Activated naive CD4-positive, alpha-beta T cell treated with anti-CD3 and anti-CD28 coated beads for 36 hours (primary cell): Measurements from ENCODE around the gene FAM83B. TPM values are rescaled to one million over a fixed set of nuclear protein-coding genes. Genes with fewer than 3 reads are reported as not detected.

Source experiments
- CTCF ChIA-PET: fragments of 350-600 bp; sonication (Branson Sonifier 250); formaldehyde crosslinking; loops from one replicate; lab custom pipeline; 2021; ENCODE audit warnings: antibody characterized with exemption; lab: Charles Lee
- DNase-seq: peaks from one replicate; pipeline ENCODE4 v3.0.0-alpha.2; 2020
- H3K27ac Mint-ChIP-seq: one replicate; pipeline ENCODE4 v1.8.0; 2021; ENCODE audit warnings: mild to moderate bottlenecking, mixed read lengths
- H3K27me3 Mint-ChIP-seq: one replicate; pipeline ENCODE4 v1.8.0; 2021; ENCODE audit warnings: low read depth, mixed read lengths
- H3K36me3 Mint-ChIP-seq: one replicate; pipeline ENCODE4 v1.8.0; 2021; ENCODE audit warnings: low read depth, mixed read lengths
- H3K4me1 Mint-ChIP-seq: one replicate; pipeline ENCODE4 v1.8.0; 2021; ENCODE audit warnings: low read depth, mixed read lengths
- H3K4me3 Mint-ChIP-seq: one replicate; pipeline ENCODE4 v1.8.0; 2021; ENCODE audit warnings: mild to moderate bottlenecking, moderate library complexity, mixed read lengths
- H3K9me3 Mint-ChIP-seq: one replicate; pipeline ENCODE4 v1.8.0; 2021; ENCODE audit warnings: mixed read lengths
- intact Hi-C: fragments of 100-400 bp; cut with micrococcal nuclease; formaldehyde crosslinking; loops from one replicate; pipeline ENCODE4 v1.15.1; 2023
- total RNA-seq, 2 experiments: library from RNA; stranded (reverse); gene quantifications; one replicate each; pipeline ENCODE4 v1.2.3, GENCODE V29; 2021

Gene FAM83B
- total RNA-seq, 2 experiments from 2014 or later, result not detected

DNA sequence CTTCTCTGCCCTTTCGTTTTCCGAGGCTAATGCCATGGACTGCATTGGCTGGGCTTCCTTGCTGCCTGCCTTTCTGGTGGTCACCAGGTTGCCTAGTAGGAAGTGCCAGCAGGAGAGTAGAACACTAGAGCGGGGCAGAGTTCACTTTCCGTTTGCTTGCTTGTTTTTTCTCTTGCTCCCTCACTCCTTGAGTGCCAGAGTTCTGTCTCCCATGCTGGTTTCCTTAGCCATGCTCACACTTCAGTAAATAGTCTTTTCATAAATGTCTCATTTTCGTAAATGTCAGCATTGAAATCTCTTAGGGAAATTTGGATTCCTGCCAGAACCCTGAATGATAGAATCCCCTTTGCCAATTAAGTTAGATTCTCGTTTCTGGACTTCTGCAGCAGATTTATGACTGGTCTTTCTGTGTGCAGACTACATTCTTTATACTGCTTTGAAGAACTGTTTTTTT lies 63.9 kb downstream of the FAM83B start:
- Mint-ChIP-seq H3K4me3 (no peak overlapping the region), H3K4me1 (no peaks in the 10 kb centered on the region), H3K27me3 (no peaks in the 10 kb centered on the region), H3K36me3 (no peaks in the 10 kb centered on the region), H3K9me3 (peaks cover 4% of the 10 kb centered on the region), H3K27ac (no peak overlapping the region)
- intact Hi-C loops, result no loop called here
- CTCF ChIA-PET, result no interaction called here
- DNase-seq, result no peak

DNA sequence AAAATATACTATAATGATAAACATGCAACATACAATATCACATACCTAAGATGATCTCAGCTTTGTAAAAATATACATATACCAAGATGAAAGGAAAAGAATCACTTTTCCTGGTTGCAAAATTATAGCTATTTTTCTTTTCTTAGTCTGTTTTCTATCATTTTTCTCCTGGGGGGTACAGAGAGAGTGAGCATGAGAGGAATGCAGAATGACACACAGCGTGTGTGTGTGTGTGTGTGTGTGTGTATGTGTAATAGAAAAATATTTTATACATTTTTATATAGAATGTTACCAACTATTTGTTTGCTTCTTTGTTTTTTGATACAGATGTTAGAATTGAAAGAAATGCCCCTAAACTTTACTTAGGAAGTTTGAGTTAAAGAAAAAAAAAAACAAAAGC lies 64.3 kb downstream of the FAM83B start:
- H3K27me3 Mint-ChIP-seq, result no peaks in the 10 kb centered on the region
- DNase-seq, result no peak
- no peaks in the 10 kb centered on the region for H3K36me3 Mint-ChIP-seq
- intact Hi-C loops, result no loop called here
- no peak overlapping the region for H3K4me3 Mint-ChIP-seq
- CTCF ChIA-PET, result no interaction called here
- H3K9me3 Mint-ChIP-seq, result peaks cover 6% of the 10 kb centered on the region
- H3K4me1 Mint-ChIP-seq, result no peaks in the 10 kb centered on the region
- no peak overlapping the region for H3K27ac Mint-ChIP-seq

DNA sequence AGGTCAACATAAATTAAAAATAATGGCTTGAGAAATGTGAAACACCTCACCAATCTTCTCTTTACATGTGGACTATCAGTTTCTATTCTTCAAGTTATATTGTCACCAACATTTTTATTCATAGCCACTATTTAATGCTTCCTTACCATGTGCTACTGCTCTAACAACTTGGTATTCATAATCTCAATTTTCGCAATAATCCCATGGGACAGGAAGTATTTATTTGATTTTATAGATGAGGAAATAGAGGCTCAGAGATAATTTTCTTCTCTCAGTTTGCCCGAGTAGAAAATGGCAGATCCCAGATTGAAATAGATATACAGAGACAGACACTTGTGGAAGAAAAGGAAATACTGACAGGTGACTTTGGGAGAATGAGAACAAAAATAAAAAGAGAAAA lies 66.6 kb downstream of the FAM83B start:
- Mint-ChIP-seq H3K4me3 (no peak overlapping the region), H3K36me3 (no peaks in the 10 kb centered on the region), H3K4me1 (no peaks in the 10 kb centered on the region), H3K9me3 (peaks cover 8% of the 10 kb centered on the region), H3K27me3 (no peaks in the 10 kb centered on the region), H3K27ac (no peak overlapping the region)
- intact Hi-C loops, result no loop called here
- no peak for DNase-seq
- CTCF ChIA-PET, result no interaction called here

DNA sequence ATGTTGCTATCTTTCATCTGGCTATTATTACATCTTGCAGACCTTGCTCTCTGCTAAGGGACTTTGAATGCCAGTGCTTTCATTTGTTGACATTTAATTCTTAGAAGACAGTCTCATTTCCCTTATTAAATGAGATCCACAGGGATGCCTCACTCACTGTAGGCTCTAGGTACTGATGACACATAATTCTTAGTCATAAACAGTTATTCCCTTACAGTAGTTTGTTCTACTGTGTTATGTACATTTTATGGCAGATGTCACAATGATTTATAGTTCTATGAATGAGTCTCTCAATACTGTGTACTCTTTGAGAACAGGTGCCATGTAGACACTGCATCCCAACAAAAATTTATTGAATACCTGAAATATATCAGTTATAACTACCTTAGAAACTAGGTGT lies 70.3 kb downstream of the FAM83B start:
- no peak for DNase-seq
- CTCF ChIA-PET, result no interaction called here

DNA sequence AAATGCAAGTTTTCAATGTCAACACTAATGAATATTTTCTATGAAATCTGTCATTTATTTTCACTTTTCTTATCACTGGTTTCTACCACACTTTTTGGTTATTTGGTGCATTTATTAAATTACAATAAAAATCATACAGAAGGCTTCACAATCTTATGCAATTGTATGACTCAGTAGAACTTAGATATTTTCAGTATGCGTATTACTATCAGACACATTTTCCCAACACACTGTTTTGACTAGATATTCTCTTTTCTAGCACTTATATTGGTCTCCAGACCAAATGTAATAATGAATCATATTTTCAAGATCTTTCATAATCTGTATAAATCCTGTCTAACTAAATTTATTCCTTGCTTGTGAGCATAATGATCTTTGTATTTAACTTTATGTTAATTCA lies 74.1 kb downstream of the FAM83B start:
- H3K4me1 Mint-ChIP-seq, result no peaks in the 10 kb centered on the region
- no peak overlapping the region for H3K4me3 Mint-ChIP-seq
- H3K36me3 Mint-ChIP-seq, result no peaks in the 10 kb centered on the region
- DNase-seq, result no peak
- intact Hi-C loops, result no loop called here
- H3K9me3 Mint-ChIP-seq, result peaks cover 5% of the 10 kb centered on the region
- no peaks in the 10 kb centered on the region for H3K27me3 Mint-ChIP-seq
- CTCF ChIA-PET, result no interaction called here
- H3K27ac Mint-ChIP-seq, result no peak overlapping the region

More for the DNA sequence above, 70.3 kb downstream of the FAM83B start:
- Mint-ChIP-seq H3K9me3 (peaks cover 8% of the 10 kb centered on the region), H3K4me3 (no peak overlapping the region), H3K4me1 (no peaks in the 10 kb centered on the region), H3K36me3 (no peaks in the 10 kb centered on the region), H3K27ac (no peak overlapping the region), H3K27me3 (no peaks in the 10 kb centered on the region)
- intact Hi-C loops, result no loop called here

DNA sequence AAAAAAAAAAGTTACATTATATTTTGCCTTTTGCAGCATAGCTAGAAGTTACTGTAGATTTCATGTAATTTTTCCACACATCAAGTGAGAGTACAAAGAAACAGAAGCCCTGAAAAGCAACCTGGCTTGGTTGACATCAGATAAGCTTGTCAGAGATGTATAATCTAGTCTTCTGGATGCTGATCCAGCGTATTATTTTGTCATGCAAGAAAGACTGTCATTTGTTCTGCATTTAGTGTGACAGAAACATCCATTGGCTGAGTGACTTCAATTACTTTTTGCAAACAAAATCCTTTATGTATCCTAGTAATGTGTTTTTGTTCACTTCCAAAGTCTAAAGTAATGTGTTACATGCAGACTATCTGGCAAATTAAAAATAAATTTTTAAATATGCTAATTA lies 75.3 kb downstream of the FAM83B start:
- no peaks in the 10 kb centered on the region for H3K36me3 Mint-ChIP-seq
- H3K4me1 Mint-ChIP-seq, result no peaks in the 10 kb centered on the region
- DNase-seq, result no peak
- CTCF ChIA-PET, result no interaction called here
- H3K9me3 Mint-ChIP-seq, result peaks cover 1% of the 10 kb centered on the region
- intact Hi-C loops, result no loop called here
- no peak overlapping the region for H3K27ac Mint-ChIP-seq
- H3K27me3 Mint-ChIP-seq, result no peaks in the 10 kb centered on the region
- no peak overlapping the region for H3K4me3 Mint-ChIP-seq

DNA sequence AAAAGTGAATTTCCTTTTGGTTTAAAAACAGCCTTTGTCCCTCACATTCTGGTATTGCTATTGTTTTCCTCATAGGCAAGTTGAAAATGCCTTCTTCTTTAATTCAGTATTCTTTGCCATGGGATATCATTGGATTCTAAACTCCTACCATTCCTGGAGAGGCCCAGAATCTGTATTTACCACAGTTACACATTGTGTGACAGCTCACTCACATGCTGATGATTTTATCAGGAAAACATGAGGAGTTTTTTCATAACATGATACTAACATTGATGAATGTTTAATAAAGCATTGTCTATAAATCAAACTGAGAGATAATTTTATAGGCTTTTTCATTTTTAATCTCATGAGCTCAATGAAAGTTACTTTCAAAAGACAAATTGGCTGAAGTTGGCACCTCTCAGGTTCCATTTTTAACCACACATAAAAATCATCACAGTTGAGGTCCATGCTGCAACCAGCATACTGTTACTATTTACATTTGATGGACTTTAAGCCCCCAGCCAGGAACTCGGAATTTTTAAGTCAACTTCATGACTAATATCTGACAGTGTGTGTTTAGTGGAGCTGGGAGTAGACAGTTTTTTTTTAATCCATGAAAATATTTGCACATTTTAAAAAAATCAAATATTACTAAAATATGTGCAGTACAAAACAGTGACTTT lies 82.8 kb downstream of the FAM83B start:
- peaks cover 20% of the 10 kb centered on the region for H3K9me3 Mint-ChIP-seq
- intact Hi-C loops, result no loop called here
- H3K36me3 Mint-ChIP-seq, result no peaks in the 10 kb centered on the region
- H3K27me3 Mint-ChIP-seq, result no peaks in the 10 kb centered on the region
- no peaks in the 10 kb centered on the region for H3K4me1 Mint-ChIP-seq
- no peak overlapping the region for H3K27ac Mint-ChIP-seq
- CTCF ChIA-PET, result no interaction called here
- no peak for DNase-seq
- H3K4me3 Mint-ChIP-seq, result no peak overlapping the region

DNA sequence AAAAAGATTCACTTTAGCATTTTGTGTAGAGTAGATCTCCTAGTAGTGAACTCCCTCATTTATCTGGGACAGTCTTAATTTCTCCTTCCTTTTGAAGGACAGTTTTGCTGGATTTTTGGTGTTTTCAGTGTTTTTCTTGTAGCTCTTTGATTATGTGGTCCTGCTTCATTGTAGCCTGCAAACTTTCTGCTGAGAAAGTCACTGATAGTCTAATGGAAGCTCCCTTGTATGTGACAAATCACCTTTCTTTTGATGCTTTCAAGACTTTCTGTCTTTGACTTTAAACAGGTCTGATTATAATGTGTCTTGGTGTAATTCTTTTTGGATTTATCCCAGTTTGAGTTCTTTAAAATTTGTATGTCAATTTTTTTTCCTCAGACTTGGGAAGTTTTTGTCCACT lies 86.1 kb downstream of the FAM83B start:
- H3K4me3 Mint-ChIP-seq, result no peak overlapping the region
- no peak overlapping the region for H3K27ac Mint-ChIP-seq
- DNase-seq, result no peak
- H3K27me3 Mint-ChIP-seq, result no peaks in the 10 kb centered on the region
- H3K4me1 Mint-ChIP-seq, result no peaks in the 10 kb centered on the region
- CTCF ChIA-PET, result no interaction called here
- no peaks in the 10 kb centered on the region for H3K36me3 Mint-ChIP-seq
- H3K9me3 Mint-ChIP-seq, result peaks cover 19% of the 10 kb centered on the region
- intact Hi-C loops, result no loop called here

DNA sequence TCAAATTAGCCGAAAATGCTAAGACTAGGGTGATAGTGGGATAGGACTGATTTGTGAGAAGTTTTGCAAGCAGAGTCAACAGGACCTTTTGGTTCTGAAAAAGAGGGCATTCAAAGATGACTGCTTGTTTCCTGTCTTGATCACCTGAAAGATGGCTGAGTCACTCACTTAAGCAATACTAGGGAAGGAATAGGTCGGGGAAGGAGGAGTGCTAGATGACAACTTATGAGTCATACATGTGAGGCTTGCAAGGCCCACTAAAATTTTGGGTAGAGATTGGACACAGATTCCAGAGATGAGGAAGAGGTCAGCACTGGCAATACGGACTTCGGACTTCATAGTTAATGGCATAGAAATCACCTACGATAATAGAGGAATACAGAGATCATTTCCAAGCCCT lies 89.2 kb downstream of the FAM83B start:
- CTCF ChIA-PET, result no interaction called here
- DNase-seq, result no peak
- Mint-ChIP-seq H3K27ac (no peak overlapping the region), H3K9me3 (peaks cover 21% of the 10 kb centered on the region), H3K36me3 (no peaks in the 10 kb centered on the region), H3K4me3 (no peak overlapping the region), H3K4me1 (no peaks in the 10 kb centered on the region), H3K27me3 (no peaks in the 10 kb centered on the region)
- intact Hi-C loops, result no loop called here

DNA sequence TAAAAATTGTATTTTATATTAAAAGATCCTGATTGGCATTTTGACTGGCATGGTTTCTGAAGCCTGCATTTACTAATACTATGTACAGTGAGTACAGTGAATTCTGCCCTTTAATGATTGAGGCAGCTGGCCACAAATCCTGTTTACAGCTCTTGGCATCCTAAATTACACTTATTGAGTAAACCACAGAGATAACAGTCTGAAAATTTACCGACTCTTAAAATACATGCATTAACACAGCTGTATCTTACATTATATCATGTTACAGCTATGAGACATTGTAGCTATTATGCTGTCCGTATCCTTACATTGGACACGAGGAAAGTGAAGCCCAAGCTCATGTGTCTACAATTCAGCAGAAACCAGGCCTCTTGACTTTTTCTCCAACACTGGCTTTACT lies 90.8 kb downstream of the FAM83B start:
- Mint-ChIP-seq H3K36me3 (no peaks in the 10 kb centered on the region), H3K27ac (no peak overlapping the region), H3K4me1 (no peaks in the 10 kb centered on the region), H3K9me3 (peaks cover 18% of the 10 kb centered on the region), H3K4me3 (no peak overlapping the region), H3K27me3 (no peaks in the 10 kb centered on the region)
- intact Hi-C loops, result no loop called here
- CTCF ChIA-PET, result no interaction called here
- no peak for DNase-seq

DNA sequence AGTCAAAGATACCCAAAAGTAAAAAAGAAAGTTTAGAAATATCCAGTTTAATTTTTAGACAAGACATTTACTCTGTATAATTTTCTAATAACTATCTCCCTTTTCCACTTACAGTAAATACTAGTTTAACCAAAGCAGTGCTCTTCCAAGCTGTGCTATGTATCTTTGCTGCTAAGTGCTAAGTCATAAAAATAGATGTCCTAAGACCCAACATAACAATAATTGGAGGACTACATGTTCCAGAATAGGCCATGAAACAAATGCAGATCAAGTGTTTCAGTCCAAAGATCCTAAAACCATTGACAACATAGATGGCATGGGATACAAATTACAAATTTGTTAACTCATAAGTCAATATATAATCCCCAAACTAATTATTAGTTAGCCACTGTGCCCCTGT lies 111.1 kb downstream of the FAM83B start:
- no peak for DNase-seq
- Mint-ChIP-seq H3K4me3 (no peak overlapping the region), H3K36me3 (no peaks in the 10 kb centered on the region), H3K4me1 (no peaks in the 10 kb centered on the region), H3K27ac (no peak overlapping the region), H3K27me3 (no peaks in the 10 kb centered on the region), H3K9me3 (peaks cover 2% of the 10 kb centered on the region)
- intact Hi-C loops, result no loop called here
- CTCF ChIA-PET, result no interaction called here

DNA sequence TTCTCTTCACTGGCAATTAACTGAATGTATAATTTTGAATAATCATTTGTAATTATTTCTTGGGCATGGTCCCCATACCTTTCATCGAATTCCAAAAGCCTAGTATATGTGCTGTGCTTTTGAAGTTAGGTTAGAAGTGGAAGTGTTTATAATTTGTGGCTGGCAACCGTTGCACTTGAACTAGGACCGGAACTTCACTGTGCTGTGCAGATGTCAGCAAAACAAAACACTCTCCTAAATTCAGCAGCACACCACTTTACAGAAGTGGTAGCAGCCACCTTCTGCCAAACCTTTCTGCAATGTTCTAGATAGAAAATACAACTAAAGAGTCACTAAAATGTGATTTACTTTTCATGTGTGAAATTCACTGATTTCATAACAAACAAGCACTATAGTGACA lies 111.9 kb downstream of the FAM83B start:
- H3K4me3 Mint-ChIP-seq, result no peak overlapping the region
- no peaks in the 10 kb centered on the region for H3K36me3 Mint-ChIP-seq

DNA sequence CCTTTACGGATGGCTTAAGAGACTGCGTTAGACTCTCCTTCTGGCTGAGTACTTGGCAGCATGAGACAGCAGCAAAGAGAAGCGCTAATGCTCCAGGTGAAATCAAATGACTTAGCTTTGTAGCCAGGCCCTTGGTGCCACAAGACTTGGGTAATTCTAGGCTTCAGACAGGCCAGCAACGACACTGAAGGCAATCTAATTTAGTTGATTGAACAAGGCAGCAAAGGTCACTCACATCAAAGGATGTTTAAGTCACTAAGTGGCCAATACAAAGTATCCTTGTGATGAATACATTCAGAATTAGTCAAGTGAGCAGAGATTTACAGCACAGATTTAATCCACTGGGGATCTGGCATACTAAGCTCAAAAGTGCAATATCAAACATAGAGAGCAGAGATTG lies 113.2 kb downstream of the FAM83B start:
- CTCF ChIA-PET, result no interaction called here
- Mint-ChIP-seq H3K27ac (no peak overlapping the region), H3K4me1 (no peaks in the 10 kb centered on the region), H3K36me3 (no peaks in the 10 kb centered on the region), H3K27me3 (no peaks in the 10 kb centered on the region), H3K9me3 (peaks cover 2% of the 10 kb centered on the region), H3K4me3 (no peak overlapping the region)
- DNase-seq, result no peak
- intact Hi-C loops, result no loop called here

More for the DNA sequence above, 111.9 kb downstream of the FAM83B start:
- Mint-ChIP-seq H3K9me3 (no peaks in the 10 kb centered on the region), H3K27me3 (no peaks in the 10 kb centered on the region), H3K27ac (no peak overlapping the region), H3K4me1 (no peaks in the 10 kb centered on the region)
- no peak for DNase-seq
- CTCF ChIA-PET, result no interaction called here
- intact Hi-C loops, result no loop called here
